GM12872 (cell line): Measurements from ENCODE around the gene METTL21C.

Experiments used
- CTCF ChIP-seq: IDR thresholded peaks from 3 replicates; pipeline ENCODE4 v1.5.1; 2011; ENCODE audit warnings: low read depth, mild to moderate bottlenecking, low read length, moderate library complexity; ENCODE audit not compliant: insufficient read depth

Gene METTL21C

GRCh38 chr13:102697929-102698648, 3.2 kb upstream of the METTL21C start:
- TF ChIP-seq CTCF, result no peak

GRCh38 chr13:102697264-102697663, 2.4 kb upstream of the METTL21C start:
- TF ChIP-seq CTCF, result no peak

GRCh38 chr13:102696465-102696864, 1.6 kb upstream of the METTL21C start:
- no peak for TF ChIP-seq CTCF

GRCh38 chr13:102693776-102694175, 1.1 kb downstream of the METTL21C start:
- no peak for TF ChIP-seq CTCF

DNA sequence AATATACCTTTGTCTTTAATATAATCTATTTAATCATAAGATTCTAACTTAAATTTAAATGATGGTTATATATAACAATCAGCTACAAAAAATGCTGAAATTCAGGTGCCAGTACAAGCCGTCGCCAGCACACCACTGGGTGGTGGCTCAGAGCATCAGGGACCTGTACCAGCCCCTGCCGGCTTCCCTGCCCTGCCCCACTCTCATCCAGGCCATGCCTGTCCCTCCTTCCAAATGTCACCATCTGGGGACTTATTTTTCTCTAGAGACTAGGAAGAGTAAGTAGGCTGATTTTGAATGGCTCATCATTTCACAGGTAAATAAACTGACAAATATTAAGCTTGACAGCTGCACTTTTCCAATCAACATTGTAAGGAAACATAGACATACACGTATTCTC, 1.6 kb downstream of the METTL21C start:
- TF ChIP-seq CTCF, result no peak

DNA sequence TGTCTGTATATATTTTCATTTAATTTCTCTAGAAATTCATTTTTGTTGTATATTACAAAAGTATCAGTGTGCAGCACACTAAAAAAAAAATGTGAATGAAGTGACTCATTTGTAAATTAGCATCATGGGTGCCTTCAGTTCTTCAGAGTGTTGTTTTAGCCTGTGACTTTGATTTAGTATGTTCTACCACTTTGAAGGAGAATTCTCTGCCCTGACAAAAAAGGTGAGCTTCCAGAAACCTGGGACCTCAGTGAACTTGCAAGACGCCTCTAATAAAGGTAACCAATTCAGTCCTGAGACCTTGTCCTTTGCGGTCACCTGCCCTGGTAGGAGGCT, 2.4 kb downstream of the METTL21C start:
- no peak for TF ChIP-seq CTCF

GRCh38 chr13:102690883-102691282, 4.0 kb downstream of the METTL21C start:
- TF ChIP-seq CTCF, result no peak
